Measurements from ENCODE around the gene C2orf92.
"Not testable (repeated sequence)": the region's sequence is repeated elsewhere in the genome, so short reads cannot be mapped to it uniquely, and the experiment has no call there.

C2orf92 gene

DNA sequence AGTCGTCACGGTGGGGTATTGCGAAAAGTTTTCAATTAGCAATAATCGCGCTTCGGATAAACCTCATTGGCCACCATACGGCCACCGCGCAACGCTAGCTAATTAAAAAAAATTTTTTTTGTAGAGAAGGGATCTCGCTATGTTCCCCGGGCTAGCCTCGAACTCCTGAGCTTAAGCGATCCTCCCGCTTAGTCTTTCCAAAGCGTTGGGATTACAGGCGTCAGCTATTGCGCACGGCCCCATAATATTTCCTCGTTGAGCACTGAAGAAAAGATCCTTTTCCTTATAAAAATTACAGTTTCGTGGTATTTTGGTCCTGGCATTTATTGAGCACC is 4.9 kb upstream of the C2orf92 start:
- no peak for DNase-seq
- Mint-ChIP-seq H3K36me3 (ENCODE audit: low read depth) (peaks cover 37% of the 10 kb centered on the region), H3K27ac (peak overlapping the region; percentile 98), H3K27me3 (no peaks in the 10 kb centered on the region), H3K4me3 (peak overlapping the region; percentile 90), H3K4me1 (ENCODE audit: low read depth) (peaks cover 36% of the 10 kb centered on the region), H3K9me3 (no peaks in the 10 kb centered on the region)

DNA sequence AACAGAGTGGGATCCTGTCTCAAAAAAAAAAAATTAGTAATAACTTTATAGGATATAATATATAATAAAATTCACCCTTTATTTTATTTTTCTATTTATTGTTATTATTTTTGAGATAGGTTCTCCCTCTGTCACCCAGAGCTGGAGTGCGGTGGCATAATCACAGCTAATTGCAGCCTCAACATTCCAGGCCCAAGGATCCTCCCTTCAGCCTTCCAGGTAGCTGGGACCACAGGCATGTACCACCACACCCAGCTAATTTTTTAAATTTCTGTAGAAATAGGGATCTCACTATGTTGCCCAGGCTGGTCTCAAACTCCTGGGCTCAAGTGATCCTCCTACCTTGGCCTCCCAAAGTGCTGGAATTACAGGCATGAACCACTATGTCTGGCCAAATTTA is 958 bp downstream of the C2orf92 start:
- H3K36me3 Mint-ChIP-seq (ENCODE audit: low read depth) = peaks cover 3% of the 10 kb centered on the region
- peaks cover 25% of the 10 kb centered on the region for H3K4me1 Mint-ChIP-seq (ENCODE audit: low read depth)
- H3K27ac Mint-ChIP-seq = no peak overlapping the region
- no peaks in the 10 kb centered on the region for H3K27me3 Mint-ChIP-seq
- no peaks in the 10 kb centered on the region for H3K9me3 Mint-ChIP-seq
- H3K4me3 Mint-ChIP-seq = no peak overlapping the region
- no peak for DNase-seq

DNA sequence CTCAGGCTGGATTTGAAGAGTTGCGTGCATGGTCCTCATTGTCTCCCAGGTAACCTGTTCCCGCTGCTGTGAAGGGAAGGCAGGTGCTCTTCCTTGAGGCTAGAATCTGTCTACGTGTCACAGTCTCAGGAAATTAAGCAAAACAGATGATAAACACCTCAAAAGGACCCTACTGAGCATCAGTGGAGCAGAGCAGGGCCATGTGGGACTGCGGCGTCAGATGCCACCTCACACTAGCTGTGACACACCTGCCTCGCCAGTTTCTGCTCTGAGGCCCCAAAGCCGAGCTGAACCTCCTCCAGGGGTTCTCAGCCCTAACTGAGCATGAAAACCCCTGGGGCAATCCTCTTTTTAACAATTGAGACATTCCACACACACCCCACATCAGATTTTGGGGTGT is 2.0 kb downstream of the C2orf92 start:
- peaks cover 3% of the 10 kb centered on the region for H3K36me3 Mint-ChIP-seq (ENCODE audit: low read depth)
- no peaks in the 10 kb centered on the region for H3K27me3 Mint-ChIP-seq
- no peak overlapping the region for H3K27ac Mint-ChIP-seq
- H3K4me3 Mint-ChIP-seq = no peak overlapping the region
- H3K9me3 Mint-ChIP-seq = no peaks in the 10 kb centered on the region
- DNase-seq = no peak
- H3K4me1 Mint-ChIP-seq (ENCODE audit: low read depth) = peaks cover 32% of the 10 kb centered on the region

DNA sequence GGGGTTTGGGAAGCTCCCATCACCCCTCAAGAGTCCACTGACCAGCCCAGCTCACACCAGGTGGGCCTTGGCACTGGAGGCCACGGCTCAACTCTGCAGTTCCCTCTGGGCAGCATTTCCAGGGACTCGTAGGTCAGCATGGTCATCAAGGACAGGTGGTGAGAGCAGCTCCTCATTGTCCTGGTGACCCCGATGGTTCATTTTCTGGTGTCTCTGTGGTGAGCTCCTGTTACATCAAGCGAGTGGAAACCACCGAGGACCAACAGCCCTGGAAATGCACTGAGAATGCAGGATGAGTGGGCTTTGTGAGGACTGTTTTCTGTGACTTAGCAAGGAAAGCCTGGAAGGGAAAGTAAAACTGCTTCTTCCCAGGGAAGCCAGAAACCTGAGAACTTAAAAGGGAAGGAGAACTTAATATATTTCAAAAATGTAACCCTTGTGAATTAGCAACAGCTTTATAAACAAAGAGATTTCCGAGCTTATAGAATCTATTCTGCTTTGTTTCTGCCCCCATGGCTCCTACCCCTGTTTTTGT is 3.2 kb downstream of the C2orf92 start:
- Mint-ChIP-seq H3K27ac (peak overlapping the region; percentile 87), H3K4me1 (ENCODE audit: low read depth) (peaks cover 38% of the 10 kb centered on the region)
- not testable (repeated sequence) for H3K27me3 Mint-ChIP-seq; H3K4me3 Mint-ChIP-seq; H3K9me3 Mint-ChIP-seq; DNase-seq; H3K36me3 Mint-ChIP-seq (ENCODE audit: low read depth)

DNA sequence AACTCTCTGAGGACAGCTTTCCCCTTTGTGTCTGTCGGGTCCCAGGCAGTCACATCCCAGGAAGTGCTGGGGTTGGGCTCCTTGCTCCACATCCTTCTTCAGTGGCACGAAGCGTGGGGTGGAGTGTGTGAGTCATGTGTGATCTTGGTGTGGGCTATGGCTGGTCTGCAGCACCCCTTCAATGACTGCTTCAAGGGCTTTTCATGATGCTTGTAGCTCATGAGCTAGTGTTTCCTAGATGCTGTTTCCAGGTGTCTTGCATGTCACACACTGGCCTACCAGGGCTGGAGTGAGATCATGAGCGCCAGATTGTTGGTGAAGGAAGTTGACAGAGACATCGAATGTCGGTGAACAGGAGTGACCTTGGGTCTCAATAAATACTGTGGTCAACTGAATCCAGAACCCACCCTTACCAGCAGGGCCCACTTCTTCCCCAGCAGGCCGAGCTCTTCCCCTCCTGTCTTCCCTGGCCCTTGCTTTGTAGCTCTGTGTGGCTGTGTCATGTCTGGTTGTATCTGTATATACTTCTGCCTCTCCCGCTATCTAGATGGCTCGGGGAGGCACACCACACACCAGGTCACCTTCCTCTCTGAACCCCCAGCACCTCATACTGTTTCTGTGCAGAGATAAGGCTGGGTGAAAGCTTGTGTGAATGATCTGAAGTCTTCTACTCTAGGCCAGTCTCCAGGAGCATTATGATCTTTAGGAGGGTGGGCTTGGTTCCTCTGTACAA is 3.8 kb downstream of the C2orf92 start:
- Mint-ChIP-seq H3K27me3 (no peaks in the 10 kb centered on the region), H3K4me3 (no peak overlapping the region), H3K4me1 (ENCODE audit: low read depth) (peaks cover 41% of the 10 kb centered on the region), H3K9me3 (no peaks in the 10 kb centered on the region), H3K27ac (peak overlapping the region; percentile 87), H3K36me3 (ENCODE audit: low read depth) (peaks cover 3% of the 10 kb centered on the region)
- no peak for DNase-seq

DNA sequence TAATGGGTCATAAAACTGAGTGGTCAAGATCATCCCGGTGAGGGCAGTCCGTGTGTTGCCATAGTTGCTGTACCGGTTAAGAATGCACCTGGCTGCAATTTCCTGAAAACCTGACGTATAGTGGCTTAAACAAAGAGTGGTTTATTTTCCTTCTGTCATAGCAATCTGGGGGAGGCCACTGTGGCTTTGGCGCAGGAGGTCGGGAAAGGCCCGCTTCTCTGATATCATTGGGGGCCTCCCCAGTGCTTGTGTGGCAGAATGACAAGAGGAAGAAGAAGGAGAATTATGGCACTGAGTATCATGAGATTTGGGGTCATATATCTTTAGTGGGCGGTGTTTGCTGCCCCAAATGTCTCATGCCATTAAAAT is 4.4 kb downstream of the C2orf92 start:
- peaks cover 42% of the 10 kb centered on the region for H3K4me1 Mint-ChIP-seq (ENCODE audit: low read depth)
- H3K27me3 Mint-ChIP-seq = no peaks in the 10 kb centered on the region
- H3K9me3 Mint-ChIP-seq = no peaks in the 10 kb centered on the region
- H3K36me3 Mint-ChIP-seq (ENCODE audit: low read depth) = peaks cover 3% of the 10 kb centered on the region
- H3K27ac Mint-ChIP-seq = peak overlapping the region; percentile 87
- no peak for DNase-seq
- H3K4me3 Mint-ChIP-seq = no peak overlapping the region

DNA sequence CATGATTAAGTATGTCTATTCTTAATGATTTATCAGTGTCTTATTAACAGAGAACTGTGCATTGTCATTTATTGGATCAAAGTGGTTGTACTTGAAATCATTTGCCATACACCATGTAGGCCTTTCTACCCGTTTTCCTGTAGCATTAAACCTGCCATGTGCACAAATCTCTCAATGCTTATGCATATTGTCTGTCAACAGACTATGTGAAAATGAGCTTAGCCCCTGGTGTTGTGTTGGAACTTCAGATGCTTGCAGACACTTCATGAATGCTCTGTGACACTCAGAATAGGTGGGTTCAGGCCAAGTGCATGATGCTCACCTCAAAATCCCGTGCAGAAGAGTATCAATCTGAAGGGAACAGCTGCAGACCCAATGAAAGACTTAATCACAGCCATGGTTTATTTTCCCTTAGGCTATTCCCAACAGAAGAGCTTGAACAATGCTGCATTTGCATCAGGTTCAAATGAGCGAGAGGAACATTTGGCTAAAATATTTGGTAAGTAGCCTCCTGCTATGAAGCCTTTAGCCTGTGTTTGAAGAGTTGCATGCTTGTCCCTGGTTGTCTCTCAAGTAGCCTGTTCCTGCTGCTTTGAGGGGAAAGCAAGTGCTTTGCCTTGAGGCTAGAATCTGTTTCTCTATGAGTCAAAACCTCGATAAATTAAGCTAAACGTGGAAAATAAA is 6.1 kb downstream of the C2orf92 start:
- Mint-ChIP-seq H3K27ac (no peak overlapping the region), H3K9me3 (no peaks in the 10 kb centered on the region), H3K27me3 (no peaks in the 10 kb centered on the region), H3K36me3 (ENCODE audit: low read depth) (peaks cover 3% of the 10 kb centered on the region), H3K4me1 (ENCODE audit: low read depth) (peaks cover 42% of the 10 kb centered on the region), H3K4me3 (no peak overlapping the region)
- no peak for DNase-seq

DNA sequence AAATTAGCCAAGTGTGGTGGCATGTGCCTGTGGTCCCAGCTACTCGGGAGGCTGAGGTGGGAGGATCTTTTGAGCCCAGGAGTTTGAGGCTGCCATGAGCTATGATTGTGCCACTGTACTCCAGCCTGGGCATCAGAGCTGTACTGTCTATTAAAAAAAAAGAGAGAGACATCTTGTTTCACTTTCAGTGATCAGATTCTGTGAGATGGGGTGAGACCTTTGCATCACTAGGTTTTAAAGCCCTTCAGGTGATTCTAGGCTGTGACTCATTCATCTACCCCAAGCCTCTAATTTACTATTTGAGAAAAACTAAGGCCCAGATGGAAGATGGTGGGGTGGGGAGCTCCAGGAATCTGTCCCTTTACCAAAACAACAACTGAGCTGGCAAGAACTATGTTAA is 7.1 kb downstream of the C2orf92 start:
- no peaks in the 10 kb centered on the region for H3K27me3 Mint-ChIP-seq
- no peak overlapping the region for H3K4me3 Mint-ChIP-seq
- H3K4me1 Mint-ChIP-seq (ENCODE audit: low read depth) = peaks cover 42% of the 10 kb centered on the region
- no peak for DNase-seq
- peaks cover 1% of the 10 kb centered on the region for H3K36me3 Mint-ChIP-seq (ENCODE audit: low read depth)
- no peak overlapping the region for H3K27ac Mint-ChIP-seq
- H3K9me3 Mint-ChIP-seq = no peaks in the 10 kb centered on the region

DNA sequence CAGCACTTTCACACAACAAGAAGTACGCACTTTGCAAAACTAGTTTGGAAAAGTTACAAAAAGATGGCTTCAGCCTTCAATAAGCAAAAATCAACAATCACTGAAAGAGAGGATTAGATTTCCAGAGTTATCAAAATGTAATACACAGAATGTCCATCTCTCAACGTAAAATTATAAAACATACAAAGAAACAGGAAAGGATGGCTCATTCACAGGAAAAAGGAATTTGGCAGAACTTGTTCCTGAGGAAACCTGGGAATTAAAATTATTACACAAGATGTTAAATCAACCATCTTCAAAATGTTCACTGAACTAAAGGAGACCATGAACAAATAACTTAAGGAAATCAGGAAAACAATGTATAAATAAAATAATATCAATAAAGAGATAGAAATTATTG is 8.0 kb downstream of the C2orf92 start:
- Mint-ChIP-seq H3K9me3 (no peaks in the 10 kb centered on the region), H3K27ac (no peak overlapping the region), H3K36me3 (ENCODE audit: low read depth) (no peaks in the 10 kb centered on the region), H3K4me1 (ENCODE audit: low read depth) (peaks cover 42% of the 10 kb centered on the region), H3K27me3 (no peaks in the 10 kb centered on the region), H3K4me3 (no peak overlapping the region)
- DNase-seq = no peak

DNA sequence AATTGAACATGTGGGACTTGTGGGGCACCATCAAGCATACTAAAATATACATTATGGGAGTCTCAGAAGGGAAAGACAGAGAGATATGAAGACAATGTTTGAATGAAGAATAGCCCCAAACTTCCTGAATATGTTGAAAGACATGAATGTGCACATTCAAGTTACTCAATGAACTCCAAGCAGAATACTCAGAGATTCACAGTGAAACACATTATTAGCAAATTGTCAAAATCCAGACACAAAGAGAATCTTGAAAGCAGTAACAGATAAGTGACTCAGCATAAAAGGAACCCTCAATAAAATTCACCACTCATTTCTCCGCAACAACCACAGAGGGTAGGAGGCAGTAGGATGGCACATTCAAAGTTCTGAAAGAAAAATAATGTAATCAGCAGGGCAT is 8.8 kb downstream of the C2orf92 start:
- H3K36me3 Mint-ChIP-seq (ENCODE audit: low read depth) = no peaks in the 10 kb centered on the region
- H3K4me3 Mint-ChIP-seq = no peak overlapping the region
- peaks cover 36% of the 10 kb centered on the region for H3K4me1 Mint-ChIP-seq (ENCODE audit: low read depth)
- no peak overlapping the region for H3K27ac Mint-ChIP-seq
- H3K9me3 Mint-ChIP-seq = no peaks in the 10 kb centered on the region
- no peaks in the 10 kb centered on the region for H3K27me3 Mint-ChIP-seq
- DNase-seq = no peak

DNA sequence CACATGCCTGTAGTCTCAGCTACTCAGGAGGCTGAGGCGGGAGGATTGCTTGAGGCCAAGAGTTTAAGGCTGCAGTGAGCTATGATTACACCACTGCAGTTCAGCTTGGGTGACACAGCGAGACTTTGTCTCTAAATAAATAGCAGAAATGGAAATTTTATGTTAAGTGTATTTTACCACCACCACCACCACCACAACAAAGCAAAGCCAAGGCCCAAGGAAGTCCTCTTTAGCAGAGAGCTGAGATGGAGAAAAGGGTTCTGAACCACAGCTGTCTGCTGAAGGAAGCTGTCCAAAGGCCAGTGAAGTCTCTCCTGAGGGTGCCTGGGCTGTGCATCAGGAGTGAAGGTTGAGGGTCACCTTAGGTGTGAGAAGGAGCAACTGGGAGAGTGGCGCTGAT is 17.7 kb downstream of the C2orf92 start:
- H3K27me3 Mint-ChIP-seq; H3K27ac Mint-ChIP-seq; H3K36me3 Mint-ChIP-seq (ENCODE audit: low read depth); H3K9me3 Mint-ChIP-seq; H3K4me3 Mint-ChIP-seq; DNase-seq: not testable (repeated sequence)
- H3K4me1 Mint-ChIP-seq (ENCODE audit: low read depth) = peaks cover 19% of the 10 kb centered on the region

DNA sequence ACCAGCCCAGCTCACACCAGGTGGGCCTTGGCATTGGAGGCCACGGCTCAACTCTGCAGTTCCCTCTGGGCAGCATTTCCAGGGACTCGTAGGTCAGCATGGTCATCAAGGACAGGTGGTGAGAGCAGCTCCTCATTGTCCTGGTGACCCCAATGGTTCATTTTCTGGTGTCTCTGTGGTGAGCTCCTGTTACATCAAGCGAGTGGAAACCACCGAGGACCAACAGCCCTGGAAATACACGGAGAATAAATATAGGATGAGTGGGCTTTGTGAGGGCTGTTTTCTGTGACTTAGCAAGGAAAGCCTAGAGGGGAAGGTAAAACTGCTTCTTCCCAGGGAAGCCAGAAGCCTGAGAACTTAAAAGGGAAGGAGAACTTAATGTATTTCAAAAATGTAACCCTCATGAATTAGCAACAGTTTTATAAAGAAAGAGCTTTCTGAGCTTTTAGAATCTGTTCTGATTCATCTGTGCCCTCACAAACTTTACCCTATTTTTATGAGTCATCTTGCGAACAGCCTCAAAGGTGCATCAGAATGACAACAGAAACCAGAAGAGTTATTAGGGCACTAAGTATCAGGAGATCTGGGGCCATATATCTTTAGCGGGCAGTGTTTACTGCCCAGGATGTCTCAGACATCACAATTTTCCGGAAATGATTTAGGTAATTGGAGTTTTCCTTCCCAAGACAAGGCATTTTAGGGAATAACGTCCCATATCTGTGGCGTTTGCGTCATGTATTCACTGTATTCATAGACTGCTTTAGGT is 18.7 kb downstream of the C2orf92 start:
- Mint-ChIP-seq H3K36me3 (ENCODE audit: low read depth) (no peaks in the 10 kb centered on the region), H3K9me3 (no peaks in the 10 kb centered on the region), H3K4me1 (ENCODE audit: low read depth) (peaks cover 19% of the 10 kb centered on the region), H3K4me3 (peak overlapping the region; percentile 49), H3K27me3 (no peaks in the 10 kb centered on the region), H3K27ac (peak overlapping the region; percentile 90)
- DNase-seq = no peak

DNA sequence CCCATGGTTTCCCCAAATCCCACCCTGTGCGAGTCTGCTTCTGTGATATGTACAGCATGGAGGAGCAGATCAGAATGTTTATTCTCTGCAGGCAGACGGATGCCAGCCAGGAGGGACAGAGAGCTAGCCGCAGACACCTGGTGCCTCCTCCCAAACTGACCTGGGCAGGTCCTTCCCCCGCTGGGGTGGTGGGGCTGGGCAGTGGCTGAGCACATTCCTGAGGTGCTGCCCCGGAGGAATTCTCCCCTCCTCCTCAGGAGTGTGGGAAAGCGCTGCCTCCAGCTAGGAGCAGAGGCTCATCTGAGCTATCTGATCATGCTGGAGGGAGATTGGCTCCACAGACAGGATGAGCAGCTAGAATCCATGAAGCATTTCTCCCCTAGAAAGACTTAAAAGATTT is 21.7 kb downstream of the C2orf92 start:
- H3K27ac Mint-ChIP-seq = no peak overlapping the region
- peaks cover 19% of the 10 kb centered on the region for H3K4me1 Mint-ChIP-seq (ENCODE audit: low read depth)
- no peaks in the 10 kb centered on the region for H3K27me3 Mint-ChIP-seq
- DNase-seq = no peak
- H3K9me3 Mint-ChIP-seq = no peaks in the 10 kb centered on the region
- no peak overlapping the region for H3K4me3 Mint-ChIP-seq
- H3K36me3 Mint-ChIP-seq (ENCODE audit: low read depth) = no peaks in the 10 kb centered on the region

DNA sequence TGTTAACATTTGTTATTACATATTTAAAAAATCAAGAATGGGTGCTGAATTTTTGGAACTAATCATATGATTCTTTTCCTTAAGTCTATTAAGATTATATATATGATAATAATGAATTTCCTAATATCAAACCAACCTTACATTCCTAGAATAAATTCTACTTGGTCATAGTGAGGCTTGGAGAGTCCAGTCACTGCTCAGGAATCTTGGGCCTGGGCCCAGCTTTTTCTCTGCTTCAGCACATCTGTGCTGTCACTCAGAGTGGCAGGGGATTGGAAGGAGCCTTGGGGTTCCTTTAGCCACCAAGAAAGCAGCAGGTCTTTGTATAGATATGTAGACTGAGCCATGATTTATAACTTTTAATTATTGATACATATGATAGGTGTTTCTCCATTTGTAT is 24.0 kb downstream of the C2orf92 start:
- Mint-ChIP-seq H3K27ac (no peak overlapping the region), H3K9me3 (no peaks in the 10 kb centered on the region), H3K36me3 (ENCODE audit: low read depth) (no peaks in the 10 kb centered on the region), H3K4me3 (no peak overlapping the region), H3K27me3 (no peaks in the 10 kb centered on the region), H3K4me1 (ENCODE audit: low read depth) (peaks cover 12% of the 10 kb centered on the region)
- DNase-seq = no peak

DNA sequence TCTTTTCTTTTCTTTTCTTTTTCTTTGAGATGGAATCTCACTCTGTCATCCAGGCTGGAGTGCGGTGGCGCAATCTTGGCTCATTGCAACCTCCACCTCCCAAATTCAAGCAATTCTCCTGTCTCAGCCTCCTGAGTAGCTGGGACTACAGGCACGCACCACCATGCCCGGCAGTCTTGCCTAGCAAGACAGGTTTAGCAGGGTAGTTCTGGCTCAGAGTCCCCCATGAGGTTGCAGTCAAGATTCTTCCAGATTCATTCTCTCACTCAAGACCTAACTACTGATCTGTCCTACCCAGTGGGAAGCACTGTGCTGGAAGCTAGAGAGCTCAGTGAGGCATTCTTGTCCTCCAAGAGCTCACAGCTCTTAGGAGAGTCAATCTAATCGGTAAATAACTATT is 26.2 kb downstream of the C2orf92 start:
- no peak for DNase-seq
- H3K27ac Mint-ChIP-seq = no peak overlapping the region
- no peaks in the 10 kb centered on the region for H3K36me3 Mint-ChIP-seq (ENCODE audit: low read depth)
- H3K4me1 Mint-ChIP-seq (ENCODE audit: low read depth) = peaks cover 10% of the 10 kb centered on the region
- no peak overlapping the region for H3K4me3 Mint-ChIP-seq
- H3K9me3 Mint-ChIP-seq = no peaks in the 10 kb centered on the region
- no peaks in the 10 kb centered on the region for H3K27me3 Mint-ChIP-seq

All from activated T-cell treated with anti-CD3 and anti-CD28 coated beads, Interleukin-2, amount 50 U/mL, for 24 hours (primary cell).